Keratinocyte (primary cell): ENCODE data around the gene CLDN24. TPM values are rescaled to one million over a fixed set of nuclear protein-coding genes. Genes with fewer than 3 reads are reported as not detected.

Experiments used
- DNase-seq: peaks from one replicate; pipeline ENCODE4 v3.0.0-alpha.2; 2011; ENCODE audit warnings: low read depth, missing footprints, low spot score
- FAIRE-seq: peaks from 2 replicates; lab custom pipeline; 2011; peaks lifted over from hg19 to GRCh38; lab: Jason Lieb, UNC
- H2AFZ ChIP-seq: 2 replicates; pipeline ENCODE4 v1.6.0; 2012; ENCODE audit warnings: low read length, control low read depth, inconsistent platforms; ENCODE audit not compliant: control insufficient read depth
- H3K27ac ChIP-seq: 2 replicates; pipeline ENCODE4 v1.5.1; 2011; ENCODE audit warnings: low read length; ENCODE audit not compliant: control insufficient read depth, insufficient read depth
- H3K27me3 ChIP-seq: 3 replicates; pipeline ENCODE4 v1.6.0; 2011; ENCODE audit warnings: low read length; ENCODE audit not compliant: control insufficient read depth, insufficient read depth; ENCODE audit errors: extremely low read depth
- H3K36me3 ChIP-seq, 2 experiments: 2 replicates in 1 of 2; 3 replicates in 1 of 2; pipeline ENCODE4 v1.5.1; 2011; ENCODE audit warnings: low read length in 2 of 2, mild to moderate bottlenecking in 1 of 2; ENCODE audit not compliant: control insufficient read depth in 2 of 2, insufficient read depth in 2 of 2; ENCODE audit errors: extremely low read depth in 1 of 2
- H3K4me1 ChIP-seq: 3 replicates; pipeline ENCODE4 v1.5.1; 2011; ENCODE audit warnings: low read length; ENCODE audit not compliant: control insufficient read depth, insufficient read depth; ENCODE audit errors: extremely low read depth
- H3K4me2 ChIP-seq: 3 replicates; pipeline ENCODE4 v1.6.0; 2011; ENCODE audit warnings: low read depth, low read length; ENCODE audit not compliant: control insufficient read depth, insufficient read depth; ENCODE audit errors: extremely low read depth
- H3K4me3 ChIP-seq, 3 experiments: fragments of 200-600 bp in 1 of 3; sonication (generic) in 1 of 3; 2 replicates in 2 of 3; 3 replicates in 1 of 3; pipeline ENCODE4 v1.5.1; 2011 to 2016; ENCODE audit warnings: low read length in 3 of 3, mild to moderate bottlenecking in 3 of 3, control low read depth in 2 of 3, inconsistent platforms in 1 of 3, low read depth in 1 of 3, mixed read lengths in 1 of 3, mixed run types in 1 of 3, moderate library complexity in 1 of 3; ENCODE audit not compliant: control insufficient read depth in 2 of 3, insufficient read depth in 2 of 3; ENCODE audit errors: extremely low read depth in 1 of 3
- H3K79me2 ChIP-seq: 2 replicates; pipeline ENCODE4 v1.6.0; 2012; ENCODE audit warnings: low read length; ENCODE audit not compliant: control insufficient read depth, insufficient read depth
- H3K9ac ChIP-seq: 3 replicates; pipeline ENCODE4 v1.6.0; 2011; ENCODE audit warnings: low read length; ENCODE audit not compliant: control insufficient read depth, insufficient read depth; ENCODE audit errors: extremely low read depth
- H3K9me1 ChIP-seq: 3 replicates; pipeline ENCODE4 v1.6.0; 2011; ENCODE audit warnings: low read length; ENCODE audit not compliant: control insufficient read depth, insufficient read depth; ENCODE audit errors: extremely low read depth
- H3K9me3 ChIP-seq: 2 replicates; pipeline ENCODE4 v1.5.1; 2012; ENCODE audit warnings: low read depth, low read length; ENCODE audit not compliant: control insufficient read depth
- H4K20me1 ChIP-seq: 3 replicates; pipeline ENCODE4 v1.6.0; 2011; ENCODE audit warnings: low read length; ENCODE audit not compliant: control insufficient read depth, insufficient read depth; ENCODE audit errors: extremely low read depth
- EZH2 ChIP-seq: IDR thresholded peaks from one replicate; pipeline ENCODE4 v1.6.1; 2012; ENCODE audit warnings: inconsistent platforms, mild to moderate bottlenecking, low read length, moderate library complexity
- dilution Hi-C: fragments of 300-500 bp; cut with MboI; formaldehyde crosslinking; loops from one replicate; pipeline ENCODE4 v1.7.0; 2020; ENCODE audit warnings: low sequenced_read_pairs; ENCODE audit not compliant: extremely low pct_ligation_motif_present
- polyA plus RNA-seq, 5 experiments: library from polyadenylated mRNA; depleted of rRNA in 3 of 5; stranded (reverse) in 3 of 5; stranded (forward) in 1 of 5; unstranded in 1 of 5; fragments of >200 nt; gene quantifications; 1 replicate in 1 of 5; 2 replicates in 3 of 5; 3 replicates in 1 of 5; pipeline versions ENCODE4 v1.2.1 to v1.2.3, GENCODE V29; 2011 to 2012; ENCODE audit warnings: missing spikeins in 2 of 5, low read depth in 1 of 5, low replicate concordance in 1 of 5
- TF ChIP-seq, protein P1 (sequence below), 3 experiments: IDR thresholded peaks in 1 of 3; conservative IDR thresholded peaks in 1 of 3; optimal IDR thresholded peaks in 1 of 3; 2 replicates in 2 of 3; 3 replicates in 1 of 3; pipeline versions ENCODE3 to v1.5.1; 2011; ENCODE audit warnings: low read length in 3 of 3, mild to moderate bottlenecking in 3 of 3, moderate library complexity in 2 of 3, control low read depth in 1 of 3, inconsistent platforms in 1 of 3; ENCODE audit not compliant: insufficient read depth in 2 of 3; ENCODE audit errors: extremely low read depth in 1 of 3

CLDN24 gene
- polyA plus RNA-seq, 1 donor (not counting 4 experiments of a cell fraction or from before 2014, with no cell fraction given), result not detected

DNA sequence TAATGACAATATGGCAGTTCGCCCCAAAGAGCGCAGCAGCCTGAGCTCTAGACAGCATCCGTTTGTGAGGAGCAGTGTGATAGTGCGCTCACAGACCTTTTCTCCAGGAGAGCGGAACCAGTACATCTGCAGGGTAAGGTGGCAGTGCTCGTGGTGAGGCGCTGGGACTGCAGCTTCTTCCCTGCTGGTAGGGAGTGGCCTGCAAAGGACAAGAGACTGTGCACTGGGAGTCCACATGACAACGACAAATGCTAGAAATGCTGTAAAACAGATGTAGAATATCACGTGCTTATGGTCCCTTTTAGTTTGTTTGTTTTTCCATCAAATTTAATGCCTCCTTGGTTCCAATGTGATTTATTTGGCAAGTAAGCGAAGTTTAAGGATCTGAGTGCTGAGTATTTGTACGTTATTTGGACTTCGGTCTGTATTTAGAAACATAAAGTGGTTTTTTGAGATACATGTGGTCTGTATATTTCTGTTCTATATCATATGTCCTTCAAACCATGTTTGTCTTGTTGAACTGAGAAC, 37.9 kb downstream of the CLDN24 start:
- no peak for DNase-seq
- Histone ChIP-seq H3K4me1 (no peaks in the 10 kb centered on the region), H3K9me1 (no peaks in the 10 kb centered on the region), H3K9me3 (no peaks in the 10 kb centered on the region), H3K4me2 (no peak overlapping the region), H3K9ac (no peak overlapping the region), H3K27me3 (no peaks in the 10 kb centered on the region), H2AFZ (no peak overlapping the region), H3K27ac (no peak overlapping the region), H3K36me3 (peaks cover 23 to 25% of the 10 kb centered on the region in 2 experiments), H3K79me2 (no peaks in the 10 kb centered on the region), H3K4me3 (no peak overlapping the region), H4K20me1 (no peaks in the 10 kb centered on the region)
- dilution Hi-C loops, result no loop called here
- no peak for FAIRE-seq
- TF ChIP-seq, protein P1, sequence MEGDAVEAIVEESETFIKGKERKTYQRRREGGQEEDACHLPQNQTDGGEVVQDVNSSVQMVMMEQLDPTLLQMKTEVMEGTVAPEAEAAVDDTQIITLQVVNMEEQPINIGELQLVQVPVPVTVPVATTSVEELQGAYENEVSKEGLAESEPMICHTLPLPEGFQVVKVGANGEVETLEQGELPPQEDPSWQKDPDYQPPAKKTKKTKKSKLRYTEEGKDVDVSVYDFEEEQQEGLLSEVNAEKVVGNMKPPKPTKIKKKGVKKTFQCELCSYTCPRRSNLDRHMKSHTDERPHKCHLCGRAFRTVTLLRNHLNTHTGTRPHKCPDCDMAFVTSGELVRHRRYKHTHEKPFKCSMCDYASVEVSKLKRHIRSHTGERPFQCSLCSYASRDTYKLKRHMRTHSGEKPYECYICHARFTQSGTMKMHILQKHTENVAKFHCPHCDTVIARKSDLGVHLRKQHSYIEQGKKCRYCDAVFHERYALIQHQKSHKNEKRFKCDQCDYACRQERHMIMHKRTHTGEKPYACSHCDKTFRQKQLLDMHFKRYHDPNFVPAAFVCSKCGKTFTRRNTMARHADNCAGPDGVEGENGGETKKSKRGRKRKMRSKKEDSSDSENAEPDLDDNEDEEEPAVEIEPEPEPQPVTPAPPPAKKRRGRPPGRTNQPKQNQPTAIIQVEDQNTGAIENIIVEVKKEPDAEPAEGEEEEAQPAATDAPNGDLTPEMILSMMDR (optimal IDR thresholded peaks at IDR 0.05 in 1 of 3, IDR thresholded peaks at IDR 0.05 in 1 of 3, conservative IDR thresholded peaks at IDR 0.05 in 1 of 3; ENCODE audit: extremely low read depth in 1 of 3, insufficient read depth in 2 of 3, low read length in 3 of 3), result no peak
- TF ChIP-seq EZH2, result no peak

DNA sequence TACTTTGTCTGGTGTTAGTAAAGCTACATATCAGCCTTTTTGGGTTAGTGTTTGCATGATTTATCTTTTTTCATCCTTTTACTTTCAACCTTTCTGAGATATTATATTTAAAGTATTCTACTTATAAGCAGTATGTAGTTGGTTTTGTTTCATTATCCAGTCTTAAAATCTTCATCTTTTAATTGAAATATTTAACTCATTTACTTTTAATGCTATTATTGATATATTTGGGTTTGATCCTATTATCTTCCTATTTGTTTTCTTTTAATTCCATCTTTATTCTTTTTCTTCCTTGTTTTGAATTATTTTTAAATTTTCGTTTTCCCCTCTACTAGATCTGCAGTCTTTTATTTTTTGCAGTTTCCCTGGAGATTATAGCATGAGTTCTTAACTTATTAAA, 46.1 kb downstream of the CLDN24 start:
- Histone ChIP-seq H2AFZ (no peak overlapping the region), H3K4me1 (no peaks in the 10 kb centered on the region), H3K9me3 (peaks cover 2% of the 10 kb centered on the region), H4K20me1 (no peaks in the 10 kb centered on the region), H3K27me3 (no peaks in the 10 kb centered on the region), H3K9me1 (no peaks in the 10 kb centered on the region), H3K9ac (no peak overlapping the region), H3K36me3 (peaks cover 3 to 9% of the 10 kb centered on the region in 2 experiments), H3K4me2 (no peak overlapping the region), H3K79me2 (no peaks in the 10 kb centered on the region), H3K4me3 (no peak overlapping the region), H3K27ac (no peak overlapping the region)
- DNase-seq (no peak), FAIRE-seq (no peak)
- dilution Hi-C loops, result no loop called here
- no peak for TF ChIP-seq EZH2
- TF ChIP-seq, protein P1 (optimal IDR thresholded peaks at IDR 0.05 in 1 of 3, IDR thresholded peaks at IDR 0.05 in 1 of 3, conservative IDR thresholded peaks at IDR 0.05 in 1 of 3; ENCODE audit: extremely low read depth in 1 of 3, insufficient read depth in 2 of 3, low read length in 3 of 3), result no peak
